AG04450 (cell line): ENCODE results near the gene UBAC1. TPM values are rescaled to one million over a fixed set of nuclear protein-coding genes. Genes with fewer than 3 reads are reported as not detected.
"Not testable (repeated sequence)": the region's sequence is repeated elsewhere in the genome, so short reads cannot be mapped to it uniquely, and the experiment has no call there.

Experiments
- CTCF ChIA-PET: fragments of 300-600, 350-600 bp; formaldehyde crosslinking; extraction: SDS; loops from one replicate; lab custom pipeline; 2022; ENCODE audit warnings: antibody characterized with exemption, inconsistent platforms; lab: Charles Lee
- POLR2A ChIA-PET: fragments of 350-600 bp; formaldehyde crosslinking; extraction: SDS; loops from one replicate; lab custom pipeline; 2021; ENCODE audit warnings: antibody characterized with exemption, inconsistent platforms; lab: Yijun Ruan, JAX
- DNase-seq: peaks from one replicate; pipeline ENCODE4 v3.0.0-alpha.2; 2011; ENCODE audit warnings: low read depth, low spot score
- H3K27ac ChIP-seq: one replicate; pipeline ENCODE4 v1.5.1; 2012; ENCODE audit warnings: low read depth, low read length, control low read depth
- H3K27me3 ChIP-seq: one replicate; pipeline ENCODE4 v1.6.0; 2012; ENCODE audit warnings: low read length; ENCODE audit not compliant: control insufficient read depth, insufficient read depth
- H3K4me3 ChIP-seq: 2 replicates; pipeline ENCODE4 v1.5.1; 2011; ENCODE audit warnings: mild to moderate bottlenecking, low read depth, low read length, control low read depth
- H3K9me3 ChIP-seq: 2 replicates; pipeline ENCODE4 v1.5.1; 2012; ENCODE audit warnings: low read length; ENCODE audit not compliant: control insufficient read depth, insufficient read depth
- polyA plus RNA-seq: library from polyadenylated mRNA; depleted of rRNA; stranded (reverse); fragments of >200 nt; gene quantifications from 2 replicates; pipeline ENCODE4 v1.2.3, GENCODE V29; 2011
- TF ChIP-seq, protein P1 (sequence below): IDR thresholded peaks from 2 replicates; pipeline ENCODE4 v1.5.1; 2011; ENCODE audit warnings: low read depth, low read length, control low read depth, inconsistent platforms

The UBAC1 gene
- polyA plus RNA-seq, 1 experiment, result 35.8 TPM

DNA sequence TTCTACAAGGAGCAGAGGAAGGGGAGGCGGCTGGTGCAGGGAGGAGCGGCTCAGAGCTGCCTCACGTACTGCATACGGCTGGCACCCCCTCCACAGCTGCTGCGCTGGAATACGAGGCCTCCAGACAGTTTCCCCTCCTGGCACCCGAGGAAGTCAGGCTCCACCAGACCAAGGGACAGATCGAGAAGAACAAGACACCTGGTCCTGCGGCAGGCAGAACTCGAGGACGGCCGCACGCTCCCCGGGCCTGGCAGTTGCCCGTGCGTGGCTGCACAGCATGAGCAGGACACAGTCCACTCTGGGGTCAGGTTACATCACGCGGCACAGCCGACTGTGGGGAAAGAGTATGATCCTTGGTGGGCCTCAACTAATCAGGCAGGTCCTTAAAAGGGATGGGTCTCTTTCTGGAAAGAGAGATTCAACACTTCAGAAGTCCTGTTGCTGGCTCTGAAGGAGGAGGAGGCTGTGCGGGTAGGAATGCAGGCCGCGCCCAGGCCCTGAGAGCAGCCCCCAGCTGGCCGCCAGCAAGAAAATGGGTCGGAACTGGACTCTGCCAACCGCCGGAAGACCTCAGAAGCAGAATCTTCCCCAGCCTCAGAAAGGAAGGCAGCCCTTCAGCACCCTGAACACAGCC lies 11.6 kb downstream of the UBAC1 start:
- no peak for DNase-seq
- TF ChIP-seq, protein P1, sequence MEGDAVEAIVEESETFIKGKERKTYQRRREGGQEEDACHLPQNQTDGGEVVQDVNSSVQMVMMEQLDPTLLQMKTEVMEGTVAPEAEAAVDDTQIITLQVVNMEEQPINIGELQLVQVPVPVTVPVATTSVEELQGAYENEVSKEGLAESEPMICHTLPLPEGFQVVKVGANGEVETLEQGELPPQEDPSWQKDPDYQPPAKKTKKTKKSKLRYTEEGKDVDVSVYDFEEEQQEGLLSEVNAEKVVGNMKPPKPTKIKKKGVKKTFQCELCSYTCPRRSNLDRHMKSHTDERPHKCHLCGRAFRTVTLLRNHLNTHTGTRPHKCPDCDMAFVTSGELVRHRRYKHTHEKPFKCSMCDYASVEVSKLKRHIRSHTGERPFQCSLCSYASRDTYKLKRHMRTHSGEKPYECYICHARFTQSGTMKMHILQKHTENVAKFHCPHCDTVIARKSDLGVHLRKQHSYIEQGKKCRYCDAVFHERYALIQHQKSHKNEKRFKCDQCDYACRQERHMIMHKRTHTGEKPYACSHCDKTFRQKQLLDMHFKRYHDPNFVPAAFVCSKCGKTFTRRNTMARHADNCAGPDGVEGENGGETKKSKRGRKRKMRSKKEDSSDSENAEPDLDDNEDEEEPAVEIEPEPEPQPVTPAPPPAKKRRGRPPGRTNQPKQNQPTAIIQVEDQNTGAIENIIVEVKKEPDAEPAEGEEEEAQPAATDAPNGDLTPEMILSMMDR, result no peak
- peak overlapping the region; percentile 39 for H3K27ac ChIP-seq
- CTCF ChIA-PET, result interaction anchor here (1.3 kb wide), 1 partner anchor 18 kb away, joined by 6 read pairs; no protein-coding TSS in a partner anchor
- H3K4me3 ChIP-seq, result no peak overlapping the region
- H3K27me3 ChIP-seq, result no peaks in the 10 kb centered on the region
- POLR2A ChIA-PET, result no interaction called here
- H3K9me3 ChIP-seq, result peaks cover 6% of the 10 kb centered on the region; the same call in 1 of the 2 replicates

DNA sequence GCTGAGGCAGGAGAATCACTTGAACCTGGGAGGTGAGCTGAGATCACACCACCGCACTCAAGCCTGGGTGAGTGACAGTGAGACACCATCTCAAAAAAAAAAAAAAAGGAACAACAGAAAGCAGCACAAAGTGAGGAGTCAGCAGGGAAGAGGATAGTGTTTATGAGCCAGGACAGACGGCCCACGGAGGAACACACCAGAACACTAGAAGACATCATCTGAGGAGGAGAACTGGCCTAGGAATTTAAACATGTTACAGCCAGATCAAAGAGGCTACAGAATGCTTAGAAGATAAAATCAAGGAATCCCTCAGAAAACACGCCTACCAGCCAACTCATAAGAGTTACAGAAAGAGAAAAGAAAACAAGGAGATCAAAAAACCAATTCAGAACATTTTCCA lies 12.2 kb downstream of the UBAC1 start:
- peaks cover 6% of the 10 kb centered on the region; the same call in 1 of the 2 replicates for H3K9me3 ChIP-seq
- ChIA-PET POLR2A (no interaction called here), CTCF (no interaction called here)
- TF ChIP-seq, protein P1, result no peak
- no peak for DNase-seq
- no peak overlapping the region for H3K4me3 ChIP-seq
- no peak overlapping the region for H3K27ac ChIP-seq
- no peaks in the 10 kb centered on the region for H3K27me3 ChIP-seq

DNA sequence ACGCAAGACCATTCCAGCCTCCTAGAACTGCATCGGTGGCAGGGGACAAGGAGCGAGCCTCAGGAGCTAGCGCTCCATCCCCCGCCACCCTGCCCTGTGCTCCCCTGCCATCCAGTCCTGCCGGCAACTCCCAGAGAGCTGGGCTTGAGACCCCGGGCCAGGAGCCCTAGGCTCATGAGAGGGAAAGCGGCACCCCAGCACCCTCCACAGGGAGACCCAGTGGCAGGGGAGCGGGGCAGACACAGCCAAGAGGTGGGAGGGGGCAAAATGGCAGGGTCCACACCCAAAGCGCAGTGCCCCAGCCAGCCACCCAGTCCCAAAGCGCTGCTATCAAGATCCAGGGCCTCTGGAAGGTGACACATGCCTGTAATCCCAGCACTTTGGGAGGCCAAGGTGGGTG lies 12.7 kb downstream of the UBAC1 start:
- CTCF ChIA-PET, result no interaction called here
- TF ChIP-seq, protein P1, result no peak

DNA sequence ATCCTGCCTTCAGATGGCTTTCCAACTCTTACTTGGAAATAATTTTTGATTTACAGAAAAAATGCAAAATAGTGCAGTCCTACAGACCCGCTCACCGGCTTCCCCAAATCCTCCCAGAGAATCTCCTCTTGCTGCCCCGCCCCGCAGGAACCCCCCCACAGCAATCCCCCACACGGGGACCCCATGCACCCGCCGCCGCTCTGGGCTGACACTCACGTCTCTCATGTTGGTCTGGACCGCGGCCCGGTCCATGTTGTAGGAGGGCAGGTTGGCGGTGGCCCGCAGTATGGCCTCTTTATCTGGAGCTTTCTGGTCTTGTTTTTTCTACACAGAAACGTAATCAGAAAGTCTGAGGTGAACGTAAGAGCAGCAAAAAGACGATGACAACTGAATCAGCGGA lies 13.6 kb downstream of the UBAC1 start:
- Histone ChIP-seq H3K4me3 (no peak overlapping the region), H3K27me3 (no peaks in the 10 kb centered on the region), H3K27ac (no peak overlapping the region), H3K9me3 (peaks cover 6% of the 10 kb centered on the region; the same call in 1 of the 2 replicates)
- POLR2A ChIA-PET, result no interaction called here
- DNase-seq, result no peak
- TF ChIP-seq, protein P1, result no peak
- CTCF ChIA-PET, result no interaction called here

More for the DNA sequence above, 12.7 kb downstream of the UBAC1 start:
- peaks cover 6% of the 10 kb centered on the region; the same call in 1 of the 2 replicates for H3K9me3 ChIP-seq
- no peak overlapping the region for H3K4me3 ChIP-seq
- no peaks in the 10 kb centered on the region for H3K27me3 ChIP-seq
- DNase-seq, result no peak
- POLR2A ChIA-PET, result no interaction called here
- no peak overlapping the region for H3K27ac ChIP-seq

DNA sequence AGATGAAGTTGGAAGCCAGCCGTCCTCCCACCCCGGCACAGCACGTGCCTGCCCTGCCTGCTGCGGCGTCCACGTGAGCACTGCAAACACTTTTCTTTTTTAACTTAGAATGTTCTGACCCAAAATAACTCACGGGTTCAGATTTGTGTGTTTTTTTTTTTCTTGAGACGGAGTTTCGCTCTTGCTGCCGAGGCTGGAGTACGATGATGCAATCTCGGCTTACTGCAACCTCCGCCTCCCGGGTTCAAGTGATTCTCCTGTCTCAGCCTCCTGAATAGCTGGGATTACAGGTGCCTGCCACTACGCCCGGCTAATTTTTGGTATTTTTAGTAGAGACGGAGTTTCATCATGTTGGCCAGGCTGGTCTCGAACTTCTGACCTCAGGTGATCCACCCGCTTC lies 14.1 kb downstream of the UBAC1 start:
- H3K27me3 ChIP-seq, H3K27ac ChIP-seq, H3K4me3 ChIP-seq, H3K9me3 ChIP-seq, DNase-seq, CTCF ChIA-PET: not testable (repeated sequence)
- POLR2A ChIA-PET, result interaction anchor here (0.6 kb wide), 1 partner anchor 100 kb away, joined by 3 read pairs; no protein-coding TSS in a partner anchor
